Transverse colon (tissue), 4 donors: ENCODE measurements around the gene PYM1. TPM values are rescaled to one million over a fixed set of nuclear protein-coding genes. Genes with fewer than 3 reads are reported as not detected.

Source experiments
- DNase-seq: peaks from one replicate; pipeline ENCODE4 v3.0.0-alpha.2; 2019
- H3K27ac ChIP-seq, 4 donors: fragments of 200-600 bp; sonication (generic); 2 replicates each; pipeline ENCODE4 v1.5.1; 2016 to 2018; ENCODE audit warnings: inconsistent platforms in 4 of 4
- H3K27me3 ChIP-seq: fragments of 200-600 bp; sonication (generic); 2 replicates; pipeline ENCODE4 v1.5.1; 2017; ENCODE audit warnings: inconsistent platforms
- H3K36me3 ChIP-seq, 4 donors: fragments of 200-600 bp; sonication (generic); 2 replicates each; pipeline ENCODE4 v1.5.1; 2017 to 2019; ENCODE audit warnings: inconsistent platforms in 4 of 4
- H3K4me1 ChIP-seq, 4 donors: fragments of 200-600 bp; sonication (generic); 2 replicates each; pipeline ENCODE4 v1.5.1; 2017 to 2020; ENCODE audit warnings: inconsistent platforms in 4 of 4
- H3K4me3 ChIP-seq, 4 donors: fragments of 200-600 bp; sonication (generic); 1 replicate in 1 of 4; 2 replicates in 3 of 4; pipeline versions ENCODE4 v1.5.1 to v1.6.1; 2017 to 2019; ENCODE audit warnings: inconsistent platforms in 4 of 4
- H3K9me3 ChIP-seq, 2 donors: fragments of 200-600 bp; sonication (generic); 2 replicates each; pipeline ENCODE4 v1.5.1; 2017 to 2019; ENCODE audit warnings: inconsistent platforms in 2 of 2
- CTCF ChIP-seq, 5 experiments: fragments of 200-600 bp in 3 of 5; fragments of 450-650 bp in 2 of 5; sonication (generic) in 3 of 5; IDR thresholded peaks; 1 replicate in 2 of 5; 2 replicates in 3 of 5; pipeline ENCODE4 v1.5.1; 2016 to 2017; ENCODE audit warnings: antibody characterized with exemption in 5 of 5, inconsistent platforms in 3 of 5, mild to moderate bottlenecking in 2 of 5, moderate library complexity in 1 of 5
- EP300 ChIP-seq: sonication (generic); formaldehyde crosslinking; IDR thresholded peaks from one replicate; pipeline ENCODE4 v1.6.1; 2017; ENCODE audit warnings: antibody characterized with exemption, low read depth
- POLR2A ChIP-seq: fragments of 450-650 bp; IDR thresholded peaks from one replicate; pipeline ENCODE4 v1.6.1; 2016; ENCODE audit warnings: antibody characterized with exemption, mild to moderate bottlenecking, moderate library complexity
- POLR2AphosphoS5 ChIP-seq, 3 donors: sonication (generic); formaldehyde crosslinking; IDR thresholded peaks; one replicate each; pipeline ENCODE4 v1.6.1; 2016; ENCODE audit warnings: antibody characterized with exemption in 3 of 3
- WGBS, 2 donors: methylation state at CpG; one replicate each; pipeline ENCODE4 v1.1.5; 2018; ENCODE audit warnings: low coverage in 1 of 2; 5-methylcytosine and 5-hydroxymethylcytosine counted together
- in situ Hi-C, 4 donors: fragments of 200-750 bp; cut with MboI; loops; one replicate each; pipeline versions ENCODE4 v1.15.0 to v1.15.1; 2017; ENCODE audit warnings: low sequenced_read_pairs in 3 of 4, low pct_ligation_motif_present in 1 of 4, low pct_unique_long_range_greater_than_20kb in 1 of 4
- intact Hi-C: fragments of 100-400 bp; cut with DNase I; formaldehyde crosslinking; loops from one replicate; pipeline ENCODE4 v1.15.1; 2023; ENCODE audit warnings: low total_unique reads
- total RNA-seq, 4 donors: library from RNA; depleted of rRNA; stranded (reverse); fragments of >200 nt; gene quantifications; one replicate each; pipeline ENCODE4 v1.1.0, GENCODE V29; 2016

The PYM1 gene
- total RNA-seq, 4 donors from 2014 or later = 35.2 to 56.4 (median 47.8) TPM

GRCh38 chr12:55930771-55931316 is 3.1 kb upstream of the PYM1 start, which contains the start of gene DGKA:
Gene DGKA (plus strand): TSS chr12:55931162. CDS start chr12:55936504, 5,342 bp downstream.
- DNase-seq = peak; percentile 73
- no peaks in the 10 kb centered on the region for H3K36me3 ChIP-seq
- TF ChIP-seq EP300 = no peak
- TF ChIP-seq CTCF (IDR thresholded peaks at IDR 0.05) = peak; percentile 50 to 80 (median 50)
- H3K4me3 ChIP-seq = peak within 1 kb of the TSS; percentile 64 to 84 (median 72)
- intact Hi-C loops (no loop called here), in situ Hi-C loops (loop anchor here in 2 of 4 donors (10.0 to 25.0 kb wide), 4 partner anchors 116 to 196 kb away; partner anchors contain the start of genes ORMDL2 (in 2 of the 2), SARNP (in 2 of the 2) and GDF11 (in 1 of the 2))
- no peaks in the 10 kb centered on the region for H3K27me3 ChIP-seq
- peak within 1 kb of the TSS; percentile 92 to 99 (median 98) for H3K27ac ChIP-seq
- 38 to 42% methylated on average over 2 to 3 of the region's 3 CpGs for WGBS, 2 donors
- no peaks in the 10 kb centered on the region for H3K9me3 ChIP-seq
- peaks cover 28 to 66% (median 58%) of the 10 kb centered on the region in 4 donors for H3K4me1 ChIP-seq

GRCh38 chr12:55929306-55929791 is 1.7 kb upstream of the PYM1 start:
- no peak overlapping the region for H3K4me3 ChIP-seq
- peak; percentile 27 for TF ChIP-seq POLR2A
- TF ChIP-seq POLR2AphosphoS5 (IDR thresholded peaks at IDR 0.05) = peak in 2 of 3 donors; percentile 26 to 43
- TF ChIP-seq EP300 = no peak
- intact Hi-C loops = loop anchor here (5.0 kb wide), 1 partner anchor 97 kb away; no protein-coding TSS in a partner anchor

GRCh38 chr12:55926738-55927587 is 731 bp downstream of the PYM1 start:
- Histone ChIP-seq H3K36me3 (peaks cover 0 to 7% (median 1%) of the 10 kb centered on the region in 4 donors), H3K27me3 (no peaks in the 10 kb centered on the region), H3K9me3 (no peaks in the 10 kb centered on the region), H3K27ac (peak overlapping the region; percentile 92 to 99 (median 98)), H3K4me3 (peak overlapping the region; percentile 32 to 84 (median 80)), H3K4me1 (peaks cover 29 to 55% (median 45%) of the 10 kb centered on the region in 4 donors)
- intact Hi-C loops = loop anchor here (5.0 kb wide), 1 partner anchor 95 kb away; no protein-coding TSS in a partner anchor
- in situ Hi-C loops = loop anchor here in 2 of 4 donors (5.0 to 25.0 kb wide), 2 partner anchors 115 to 195 kb away; partner anchors contain the start of genes ORMDL2 (in 1 of the 2) and SARNP (in 1 of the 2)
- DNase-seq = peak; percentile 91
- 0 to 1% methylated on average over 5 to 35 of the region's 42 CpGs for WGBS, 2 donors
- TF ChIP-seq CTCF (IDR thresholded peaks at IDR 0.05) (peak; percentile 64 to 88 (median 73)), POLR2A (no peak), EP300 (no peak), POLR2AphosphoS5 (IDR thresholded peaks at IDR 0.05) (peak in 2 of 3 donors; percentile 59)

More at GRCh38 chr12:55929306-55929791, 1.7 kb upstream of the PYM1 start:
- H3K4me1 ChIP-seq = peaks cover 29 to 71% (median 62%) of the 10 kb centered on the region in 4 donors
- H3K36me3 ChIP-seq = no peaks in the 10 kb centered on the region
- in situ Hi-C loops = loop anchor here in 2 of 4 donors (5.0 to 25.0 kb wide), 2 partner anchors 117 to 197 kb away; partner anchors contain the start of genes ORMDL2 (in 1 of the 2) and SARNP (in 1 of the 2)
- peak overlapping the region; percentile 92 to 99 (median 98) for H3K27ac ChIP-seq
- DNase-seq = peak; percentile 75
- H3K9me3 ChIP-seq = no peaks in the 10 kb centered on the region
- no peaks in the 10 kb centered on the region for H3K27me3 ChIP-seq
- WGBS, 2 donors = 21 to 33% methylated on average over 2 to 8 of the region's 8 CpGs

GRCh38 chr12:55925870-55926737 is 1.6 kb downstream of the PYM1 start:
- Histone ChIP-seq H3K9me3 (no peaks in the 10 kb centered on the region), H3K27me3 (no peaks in the 10 kb centered on the region), H3K4me3 (peak overlapping the region; percentile 32 to 84 (median 80)), H3K27ac (peak overlapping the region; percentile 92 to 99 (median 98)), H3K36me3 (peaks cover 0 to 7% (median 3%) of the 10 kb centered on the region in 4 donors), H3K4me1 (peaks cover 29 to 59% (median 40%) of the 10 kb centered on the region in 4 donors)
- no peak for DNase-seq
- intact Hi-C loops (loop anchor here (5.0 kb wide), 1 partner anchor 94 kb away; no protein-coding TSS in a partner anchor), in situ Hi-C loops (loop anchor here in 2 of 4 donors (5.0 to 25.0 kb wide), 2 partner anchors 114 to 194 kb away; partner anchors contain the start of genes ORMDL2 (in 1 of the 2) and SARNP (in 1 of the 2))
- 6 to 7% methylated on average over 7 to 10 of the region's 10 CpGs for WGBS, 2 donors
- no peak for TF ChIP-seq POLR2A
- no peak for TF ChIP-seq POLR2AphosphoS5 (IDR thresholded peaks at IDR 0.05)
- no peak for TF ChIP-seq EP300
- no peak for TF ChIP-seq CTCF (IDR thresholded peaks at IDR 0.05)
